Adrenal gland (tissue), 5 donors: ENCODE measurements around the gene C14orf132.

Experiments used
- POLR2A ChIP-seq, 2 donors: fragments of 450-650 bp; IDR thresholded peaks; one replicate each; pipeline ENCODE4 v1.6.1; 2017; ENCODE audit warnings: antibody characterized with exemption in 2 of 2, mild to moderate bottlenecking in 2 of 2, moderate library complexity in 1 of 2
- TF ChIP-seq, protein P1 (sequence below), 6 experiments: fragments of 450-650 bp in 4 of 6; fragments of 200-600 bp in 2 of 6; sonication (generic) in 1 of 6; IDR thresholded peaks; 1 replicate in 5 of 6; 2 replicates in 1 of 6; pipeline versions ENCODE4 v1.5.1 to v1.8.0; 2016 to 2021; ENCODE audit warnings: antibody characterized with exemption in 6 of 6, mild to moderate bottlenecking in 2 of 6, moderate library complexity in 1 of 6
- donor health status: DM: no; HTN: no; CAD: no.

DNA sequence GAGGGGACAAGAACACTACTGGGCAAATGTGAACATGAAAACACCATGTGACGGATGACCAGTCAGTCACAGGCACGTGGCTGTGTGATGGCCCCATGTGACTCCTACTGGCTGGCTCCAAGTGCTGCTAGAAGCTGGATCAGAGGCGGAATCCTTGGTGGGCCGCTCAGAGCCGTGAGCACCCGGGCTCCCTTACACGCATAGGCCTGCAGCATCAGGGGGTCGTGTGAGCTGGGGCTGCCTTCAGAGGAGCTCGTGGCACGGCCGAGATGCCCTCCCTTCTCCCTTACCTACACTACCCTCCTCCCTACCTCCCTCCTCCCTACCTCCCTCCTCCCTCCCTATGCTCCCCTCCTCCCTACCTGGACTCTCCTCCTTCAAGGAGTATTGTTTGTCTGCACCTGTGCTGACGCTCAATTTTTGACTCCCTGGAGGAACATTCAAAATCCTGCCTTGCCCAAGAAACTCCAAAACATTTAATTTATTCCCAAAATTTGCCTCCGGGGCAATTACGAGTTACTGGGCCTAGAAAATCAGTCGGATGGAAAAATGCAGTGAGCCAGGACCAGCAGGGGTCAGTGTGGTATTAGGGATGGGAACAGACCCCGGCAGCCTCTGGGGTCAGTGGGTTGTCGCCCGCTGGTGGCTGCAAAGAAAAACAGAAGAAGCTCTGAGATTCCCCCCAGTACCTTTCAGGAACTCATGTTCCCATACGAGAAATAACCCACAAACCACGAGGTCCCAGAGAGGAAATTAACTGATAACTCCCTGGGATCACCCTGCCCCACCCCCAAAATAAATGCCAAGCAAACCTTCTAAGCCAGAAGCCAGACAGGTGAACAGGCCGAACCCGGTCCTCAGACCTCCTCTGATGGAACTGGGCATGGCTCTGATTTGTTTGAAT is 61.3 kb downstream of the C14orf132 start:
- TF ChIP-seq, protein P1, sequence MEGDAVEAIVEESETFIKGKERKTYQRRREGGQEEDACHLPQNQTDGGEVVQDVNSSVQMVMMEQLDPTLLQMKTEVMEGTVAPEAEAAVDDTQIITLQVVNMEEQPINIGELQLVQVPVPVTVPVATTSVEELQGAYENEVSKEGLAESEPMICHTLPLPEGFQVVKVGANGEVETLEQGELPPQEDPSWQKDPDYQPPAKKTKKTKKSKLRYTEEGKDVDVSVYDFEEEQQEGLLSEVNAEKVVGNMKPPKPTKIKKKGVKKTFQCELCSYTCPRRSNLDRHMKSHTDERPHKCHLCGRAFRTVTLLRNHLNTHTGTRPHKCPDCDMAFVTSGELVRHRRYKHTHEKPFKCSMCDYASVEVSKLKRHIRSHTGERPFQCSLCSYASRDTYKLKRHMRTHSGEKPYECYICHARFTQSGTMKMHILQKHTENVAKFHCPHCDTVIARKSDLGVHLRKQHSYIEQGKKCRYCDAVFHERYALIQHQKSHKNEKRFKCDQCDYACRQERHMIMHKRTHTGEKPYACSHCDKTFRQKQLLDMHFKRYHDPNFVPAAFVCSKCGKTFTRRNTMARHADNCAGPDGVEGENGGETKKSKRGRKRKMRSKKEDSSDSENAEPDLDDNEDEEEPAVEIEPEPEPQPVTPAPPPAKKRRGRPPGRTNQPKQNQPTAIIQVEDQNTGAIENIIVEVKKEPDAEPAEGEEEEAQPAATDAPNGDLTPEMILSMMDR (IDR thresholded peaks at IDR 0.05), result peak; percentile 56 to 88 (median 80)
- TF ChIP-seq POLR2A (IDR thresholded peaks at IDR 0.05), result no peak
